Omental fat pad (tissue), 4 donors: ENCODE data around the gene SCUBE2. TPM values are rescaled to one million over a fixed set of nuclear protein-coding genes. Genes with fewer than 3 reads are reported as not detected.

Source experiments
- ATAC-seq: fragments of 150-250 bp; one replicate; pipeline ENCODE4 v1.9.1; 2016; ENCODE audit warnings: mild to moderate bottlenecking, moderate library complexity; ENCODE audit not compliant: low FRiP score
- DNase-seq: peaks from one replicate; pipeline ENCODE4 v3.0.0-alpha.2; 2019; ENCODE audit warnings: low spot score
- total RNA-seq, 4 donors: library from RNA; depleted of rRNA; stranded (reverse); fragments of >200 nt; gene quantifications; one replicate each; pipeline ENCODE4 v1.1.0, GENCODE V29; 2016
- TF ChIP-seq, protein P1 (sequence below), 3 donors: fragments of 450-650 bp; IDR thresholded peaks; one replicate each; pipeline ENCODE4 v1.5.1; 2016 to 2017; ENCODE audit warnings: antibody characterized with exemption in 3 of 3, mild to moderate bottlenecking in 3 of 3, moderate library complexity in 2 of 3

SCUBE2 gene
- total RNA-seq, 4 donors from 2014 or later, result 8.8 to 50.6 (median 29.8) TPM

DNA sequence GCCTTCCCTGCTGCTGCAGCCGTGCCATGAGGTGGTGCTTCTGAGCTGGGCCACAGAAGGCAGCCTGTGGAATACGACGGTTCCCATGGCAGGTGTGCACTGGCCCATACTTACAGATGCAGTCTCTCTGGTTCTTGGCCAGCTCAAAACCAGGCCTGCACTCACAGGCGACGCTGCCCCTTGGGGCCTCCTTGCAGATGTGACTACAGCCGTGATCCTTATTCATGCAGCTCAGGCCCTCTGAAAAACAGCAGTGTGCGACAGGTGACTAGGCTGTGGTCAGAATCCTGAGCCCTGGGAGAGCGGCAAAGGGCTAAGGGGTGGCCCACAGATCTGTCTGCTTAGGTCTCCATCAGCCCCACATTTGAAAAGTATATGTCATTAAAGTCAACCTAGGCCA lies 22.1 kb downstream of the SCUBE2 start:
- no peak for DNase-seq
- ATAC-seq, result no peak
- TF ChIP-seq, protein P1, sequence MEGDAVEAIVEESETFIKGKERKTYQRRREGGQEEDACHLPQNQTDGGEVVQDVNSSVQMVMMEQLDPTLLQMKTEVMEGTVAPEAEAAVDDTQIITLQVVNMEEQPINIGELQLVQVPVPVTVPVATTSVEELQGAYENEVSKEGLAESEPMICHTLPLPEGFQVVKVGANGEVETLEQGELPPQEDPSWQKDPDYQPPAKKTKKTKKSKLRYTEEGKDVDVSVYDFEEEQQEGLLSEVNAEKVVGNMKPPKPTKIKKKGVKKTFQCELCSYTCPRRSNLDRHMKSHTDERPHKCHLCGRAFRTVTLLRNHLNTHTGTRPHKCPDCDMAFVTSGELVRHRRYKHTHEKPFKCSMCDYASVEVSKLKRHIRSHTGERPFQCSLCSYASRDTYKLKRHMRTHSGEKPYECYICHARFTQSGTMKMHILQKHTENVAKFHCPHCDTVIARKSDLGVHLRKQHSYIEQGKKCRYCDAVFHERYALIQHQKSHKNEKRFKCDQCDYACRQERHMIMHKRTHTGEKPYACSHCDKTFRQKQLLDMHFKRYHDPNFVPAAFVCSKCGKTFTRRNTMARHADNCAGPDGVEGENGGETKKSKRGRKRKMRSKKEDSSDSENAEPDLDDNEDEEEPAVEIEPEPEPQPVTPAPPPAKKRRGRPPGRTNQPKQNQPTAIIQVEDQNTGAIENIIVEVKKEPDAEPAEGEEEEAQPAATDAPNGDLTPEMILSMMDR (IDR thresholded peaks at IDR 0.05), result no peak

GRCh38 chr11:9066433-9066925 lies 24.9 kb downstream of the SCUBE2 start:
- TF ChIP-seq, protein P1 (IDR thresholded peaks at IDR 0.05), result no peak
- no peak for DNase-seq
- ATAC-seq, result no peak

GRCh38 chr11:9065607-9066432 lies 25.6 kb downstream of the SCUBE2 start:
- no peak for DNase-seq
- TF ChIP-seq, protein P1 (IDR thresholded peaks at IDR 0.05), result no peak
- ATAC-seq, result no peak

- TF ChIP-seq, protein P1 (IDR thresholded peaks at IDR 0.05), result no peak
- ATAC-seq, result no peak
These were observed 29.6 kb downstream of the SCUBE2 start for GRCh38 chr11:9061807-9062206.

DNA sequence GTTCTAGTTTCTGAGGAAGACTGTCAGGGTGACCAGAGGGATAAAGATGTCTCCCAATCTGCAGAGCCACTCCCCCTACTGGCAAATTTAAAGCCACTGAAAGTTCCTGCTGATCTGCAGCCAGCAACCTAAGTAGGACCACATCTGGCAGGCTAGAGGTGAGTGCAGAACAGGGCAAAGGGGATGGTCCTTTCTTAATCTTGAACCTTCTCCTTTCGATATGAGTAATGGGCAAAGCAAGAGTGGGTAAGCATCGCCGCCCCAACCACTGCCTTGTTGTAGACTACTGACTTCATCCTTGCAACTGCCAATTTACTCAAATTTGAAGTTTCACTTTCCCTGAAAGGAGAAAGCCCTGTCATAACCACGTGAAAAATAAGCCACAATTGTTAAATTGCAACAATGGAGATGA lies 30.7 kb downstream of the SCUBE2 start:
- TF ChIP-seq, protein P1 (IDR thresholded peaks at IDR 0.05), result no peak
- DNase-seq, result no peak
- no peak for ATAC-seq

More at GRCh38 chr11:9061807-9062206, 29.6 kb downstream of the SCUBE2 start:
- no peak for DNase-seq

GRCh38 chr11:9059406-9059805 lies 32.0 kb downstream of the SCUBE2 start:
- TF ChIP-seq, protein P1 (IDR thresholded peaks at IDR 0.05), result no peak
- DNase-seq (no peak), ATAC-seq (no peak)

GRCh38 chr11:9057888-9058287 lies 33.5 kb downstream of the SCUBE2 start:
- TF ChIP-seq, protein P1 (IDR thresholded peaks at IDR 0.05), result no peak
- DNase-seq (no peak), ATAC-seq (no peak)
